Gastrocnemius medialis (tissue), 4 donors: ENCODE data around the gene CD300H. TPM values are rescaled to one million over a fixed set of nuclear protein-coding genes. Genes with fewer than 3 reads are reported as not detected.

Source experiments
- ATAC-seq, 2 donors: fragments of 150-250 bp; one replicate each; pipeline ENCODE4 v1.9.1; 2016
- DNase-seq, 2 donors: peaks; one replicate each; pipeline ENCODE4 v3.0.0-alpha.2; 2019
- H3K27ac ChIP-seq, 4 donors: fragments of 200-600 bp; sonication (generic); 1 replicate in 1 of 4; 2 replicates in 3 of 4; pipeline ENCODE4 v1.5.1; 2016 to 2018; ENCODE audit warnings: mild to moderate bottlenecking in 2 of 4, moderate library complexity in 1 of 4
- H3K27me3 ChIP-seq, 3 donors: fragments of 200-600 bp; sonication (generic) in 2 of 3; 1 replicate in 1 of 3; 2 replicates in 2 of 3; pipeline versions ENCODE4 v1.5.1 to v1.6.0; 2016 to 2019; ENCODE audit warnings: mild to moderate bottlenecking in 1 of 3, moderate library complexity in 1 of 3
- H3K36me3 ChIP-seq, 2 donors: fragments of 200-600 bp; sonication (generic) in 1 of 2; one replicate each; pipeline ENCODE4 v1.5.1; 2017 to 2018
- H3K4me1 ChIP-seq, 2 donors: fragments of 200-600 bp; sonication (generic) in 1 of 2; one replicate each; pipeline ENCODE4 v1.5.1; 2016 to 2017; ENCODE audit warnings: mild to moderate bottlenecking in 2 of 2
- H3K4me3 ChIP-seq, 4 donors: fragments of 200-600 bp; sonication (generic) in 3 of 4; 1 replicate in 1 of 4; 2 replicates in 3 of 4; pipeline ENCODE4 v1.5.1; 2016 to 2019; ENCODE audit warnings: mild to moderate bottlenecking in 2 of 4
- H3K9me3 ChIP-seq, 3 donors: fragments of 200-600 bp; sonication (generic) in 2 of 3; 1 replicate in 1 of 3; 2 replicates in 2 of 3; pipeline ENCODE4 v1.5.1; 2016 to 2019
- POLR2A ChIP-seq, 2 donors: fragments of 450-650 bp; IDR thresholded peaks; one replicate each; pipeline ENCODE4 v1.6.1; 2017; ENCODE audit warnings: antibody characterized with exemption in 2 of 2, mild to moderate bottlenecking in 2 of 2, moderate library complexity in 2 of 2
- in situ Hi-C, 4 donors: fragments of 200-750 bp; cut with MboI; loops; one replicate each; pipeline versions ENCODE4 v1.15.0 to v1.8.0; 2017; ENCODE audit warnings: low sequenced_read_pairs in 4 of 4
- intact Hi-C: fragments of 100-400 bp; cut with DNase I; formaldehyde crosslinking; loops from one replicate; pipeline ENCODE4 v1.15.1; 2023; ENCODE audit warnings: low total_unique reads
- total RNA-seq, 4 donors: library from RNA; depleted of rRNA; stranded (reverse); fragments of >200 nt; gene quantifications; one replicate each; pipeline versions ENCODE4 v1.1.0 to v1.2.3, GENCODE V29; 2016
- TF ChIP-seq, protein P1 (sequence below), 5 experiments: fragments of 450-650 bp in 3 of 5; fragments of 200-600 bp in 2 of 5; sonication (generic) in 2 of 5; IDR thresholded peaks in 4 of 5; conservative IDR thresholded peaks in 1 of 5; 1 replicate in 4 of 5; 2 replicates in 1 of 5; pipeline ENCODE4 v1.5.1; 2016 to 2019; ENCODE audit warnings: antibody characterized with exemption in 5 of 5, mild to moderate bottlenecking in 3 of 5, moderate library complexity in 3 of 5

Gene CD300H
- not detected for total RNA-seq

DNA sequence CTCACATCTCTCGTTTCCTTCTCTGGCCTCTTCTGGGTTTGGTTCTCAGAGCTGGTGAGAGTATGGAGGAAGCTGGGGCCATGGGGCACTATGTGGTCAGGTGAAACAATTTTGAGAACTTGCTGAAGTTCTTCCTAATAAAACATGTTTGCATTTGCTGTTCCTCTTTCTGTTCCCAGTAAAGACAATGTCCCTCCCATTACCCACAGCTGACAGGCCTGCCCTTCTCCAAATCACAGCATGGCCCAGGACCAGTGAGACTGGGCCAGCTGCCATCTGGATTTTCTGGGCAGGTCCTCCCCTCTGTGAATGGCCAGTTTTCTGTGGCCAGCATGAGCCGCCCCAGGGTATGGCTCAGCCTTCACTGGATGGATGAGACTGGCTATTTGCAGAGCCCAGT lies at the start of gene CD300H:
Gene CD300H (minus strand): TSS at position 113 of the 400 bp plus-strand sequence.
- Histone ChIP-seq H3K27ac (no peak within 1 kb of the TSS), H3K4me3 (no peak within 1 kb of the TSS), H3K36me3 (no peaks in the 10 kb centered on the region), H3K9me3 (no peaks in the 10 kb centered on the region), H3K27me3 (peaks cover 0 to 9% (median 0%) of the 10 kb centered on the region in 3 donors), H3K4me1 (no peaks in the 10 kb centered on the region)
- ATAC-seq (no peak), DNase-seq (no peak)
- intact Hi-C loops (loop anchor here (10.0 kb wide), 1 partner anchor 187 kb away; no protein-coding TSS in a partner anchor), in situ Hi-C loops (no loop called here)
- no peak for TF ChIP-seq POLR2A (IDR thresholded peaks at IDR 0.05)
- TF ChIP-seq, protein P1, sequence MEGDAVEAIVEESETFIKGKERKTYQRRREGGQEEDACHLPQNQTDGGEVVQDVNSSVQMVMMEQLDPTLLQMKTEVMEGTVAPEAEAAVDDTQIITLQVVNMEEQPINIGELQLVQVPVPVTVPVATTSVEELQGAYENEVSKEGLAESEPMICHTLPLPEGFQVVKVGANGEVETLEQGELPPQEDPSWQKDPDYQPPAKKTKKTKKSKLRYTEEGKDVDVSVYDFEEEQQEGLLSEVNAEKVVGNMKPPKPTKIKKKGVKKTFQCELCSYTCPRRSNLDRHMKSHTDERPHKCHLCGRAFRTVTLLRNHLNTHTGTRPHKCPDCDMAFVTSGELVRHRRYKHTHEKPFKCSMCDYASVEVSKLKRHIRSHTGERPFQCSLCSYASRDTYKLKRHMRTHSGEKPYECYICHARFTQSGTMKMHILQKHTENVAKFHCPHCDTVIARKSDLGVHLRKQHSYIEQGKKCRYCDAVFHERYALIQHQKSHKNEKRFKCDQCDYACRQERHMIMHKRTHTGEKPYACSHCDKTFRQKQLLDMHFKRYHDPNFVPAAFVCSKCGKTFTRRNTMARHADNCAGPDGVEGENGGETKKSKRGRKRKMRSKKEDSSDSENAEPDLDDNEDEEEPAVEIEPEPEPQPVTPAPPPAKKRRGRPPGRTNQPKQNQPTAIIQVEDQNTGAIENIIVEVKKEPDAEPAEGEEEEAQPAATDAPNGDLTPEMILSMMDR (IDR thresholded peaks at IDR 0.05 in 4 of 5, conservative IDR thresholded peaks at IDR 0.05 in 1 of 5), result no peak

DNA sequence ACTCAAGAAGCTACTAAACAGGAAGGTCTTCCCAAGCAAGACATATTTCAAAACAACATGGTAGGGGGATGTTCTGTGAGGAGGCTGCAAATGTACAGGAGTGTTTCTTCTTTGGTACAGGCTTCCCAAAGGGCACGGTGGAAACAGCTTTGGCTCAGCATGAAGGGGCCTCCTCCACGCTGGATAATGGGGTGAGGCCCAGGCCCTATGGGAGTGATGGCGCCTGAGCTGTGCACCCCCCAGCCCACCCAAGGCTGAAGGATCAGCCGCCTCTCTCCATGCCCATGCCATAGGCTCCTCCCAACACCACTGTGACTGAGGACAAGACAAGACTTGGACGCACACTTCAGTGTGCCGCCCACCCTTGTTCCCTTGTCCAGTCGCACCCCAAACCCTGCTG lies 49.4 kb upstream of the CD300H start:
- TF ChIP-seq, protein P1 (IDR thresholded peaks at IDR 0.05 in 4 of 5, conservative IDR thresholded peaks at IDR 0.05 in 1 of 5), result no peak
- TF ChIP-seq POLR2A (IDR thresholded peaks at IDR 0.05), result no peak
- Histone ChIP-seq H3K4me1 (no peaks in the 10 kb centered on the region), H3K9me3 (no peaks in the 10 kb centered on the region), H3K4me3 (no peak overlapping the region), H3K27ac (no peak overlapping the region), H3K36me3 (no peaks in the 10 kb centered on the region), H3K27me3 (peaks cover 0 to 16% (median 12%) of the 10 kb centered on the region in 3 donors)
- DNase-seq (no peak), ATAC-seq (no peak)
- intact Hi-C loops, result no loop called here
- in situ Hi-C loops, result no loop called here

DNA sequence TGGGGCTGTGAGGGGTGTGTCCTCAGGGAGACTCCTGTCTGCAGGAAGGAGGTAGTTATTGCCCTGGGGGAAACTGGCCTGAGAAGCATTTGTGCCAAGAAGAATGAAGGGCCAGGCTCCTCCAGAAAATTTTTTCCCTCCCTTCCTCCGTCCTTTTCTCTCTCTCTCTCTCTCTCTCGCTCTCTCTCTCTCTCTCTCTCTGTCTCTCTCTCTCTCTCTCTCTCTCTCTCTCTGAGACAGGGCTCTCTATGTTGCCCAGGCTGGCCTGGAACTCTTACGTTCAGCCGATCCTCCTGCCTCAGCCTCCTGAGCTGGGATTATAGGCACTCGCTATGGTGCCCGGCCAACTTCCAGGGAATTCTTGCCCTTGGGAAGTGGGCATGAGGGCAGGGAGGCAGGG lies 44.7 kb upstream of the CD300H start:
- no peak overlapping the region for H3K27ac ChIP-seq
- in situ Hi-C loops (no loop called here), intact Hi-C loops (no loop called here)
- H3K27me3 ChIP-seq, result peaks cover 0 to 16% (median 16%) of the 10 kb centered on the region in 3 donors
- H3K36me3 ChIP-seq, result no peaks in the 10 kb centered on the region
- no peaks in the 10 kb centered on the region for H3K9me3 ChIP-seq
- H3K4me1 ChIP-seq, result no peaks in the 10 kb centered on the region
- no peak overlapping the region for H3K4me3 ChIP-seq
- TF ChIP-seq, protein P1 (IDR thresholded peaks at IDR 0.05 in 4 of 5, conservative IDR thresholded peaks at IDR 0.05 in 1 of 5), result no peak
- no peak for TF ChIP-seq POLR2A (IDR thresholded peaks at IDR 0.05)
- DNase-seq (no peak), ATAC-seq (no peak)

DNA sequence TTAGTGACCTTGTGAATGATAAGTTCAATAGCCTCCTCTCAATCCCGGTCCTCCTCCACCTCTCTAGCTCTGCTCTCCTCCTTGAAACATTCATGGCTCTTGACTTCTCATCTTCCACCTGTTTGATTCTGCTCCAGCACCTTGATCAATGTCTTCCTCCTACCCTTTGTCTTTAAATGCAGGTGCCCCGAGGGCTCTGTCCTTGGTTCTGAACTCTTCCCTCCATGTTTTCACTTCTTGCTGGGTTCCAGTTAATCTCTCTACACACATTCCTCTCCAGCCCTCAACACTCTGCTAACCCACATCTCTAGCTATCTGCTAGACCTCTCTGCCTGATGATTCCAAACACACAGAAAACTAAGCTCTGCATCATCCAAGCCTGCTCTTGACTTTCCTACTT lies 42.8 kb upstream of the CD300H start:
- H3K27ac ChIP-seq, result no peak overlapping the region
- intact Hi-C loops (no loop called here), in situ Hi-C loops (no loop called here)
- no peaks in the 10 kb centered on the region for H3K36me3 ChIP-seq
- H3K9me3 ChIP-seq, result no peaks in the 10 kb centered on the region
- TF ChIP-seq, protein P1 (IDR thresholded peaks at IDR 0.05 in 4 of 5, conservative IDR thresholded peaks at IDR 0.05 in 1 of 5), result no peak
- TF ChIP-seq POLR2A (IDR thresholded peaks at IDR 0.05), result no peak
- no peak for ATAC-seq
- DNase-seq, result no peak
- no peaks in the 10 kb centered on the region for H3K4me1 ChIP-seq
- H3K4me3 ChIP-seq, result no peak overlapping the region
- peaks cover 0 to 14% (median 7%) of the 10 kb centered on the region in 3 donors for H3K27me3 ChIP-seq

DNA sequence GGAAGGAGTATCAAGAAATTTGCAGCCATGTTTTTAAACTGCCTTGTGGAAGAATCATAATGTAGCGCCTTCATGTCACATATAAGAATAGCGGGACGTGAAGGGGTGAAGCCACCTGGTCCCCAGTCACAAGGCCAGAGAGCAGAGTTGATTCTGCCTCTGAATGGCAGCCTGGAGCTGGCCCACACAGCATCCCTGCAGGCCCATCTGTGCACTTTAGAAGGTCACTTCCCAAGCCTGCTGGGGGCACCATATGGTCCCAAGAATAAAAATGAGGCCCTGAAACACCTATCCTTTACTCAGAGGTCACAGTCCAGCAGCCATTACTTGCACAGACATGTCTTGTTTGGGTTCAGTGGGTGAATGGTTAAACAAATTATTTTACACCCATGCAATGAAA lies 41.2 kb upstream of the CD300H start:
- H3K36me3 ChIP-seq, result no peaks in the 10 kb centered on the region
- intact Hi-C loops, result no loop called here

More for the DNA sequence above, 41.2 kb upstream of the CD300H start:
- TF ChIP-seq POLR2A (IDR thresholded peaks at IDR 0.05), result no peak
- TF ChIP-seq, protein P1 (IDR thresholded peaks at IDR 0.05 in 4 of 5, conservative IDR thresholded peaks at IDR 0.05 in 1 of 5), result no peak
- Histone ChIP-seq H3K4me3 (no peak overlapping the region), H3K27me3 (peaks cover 0 to 10% (median 0%) of the 10 kb centered on the region in 3 donors), H3K27ac (no peak overlapping the region), H3K4me1 (no peaks in the 10 kb centered on the region), H3K9me3 (no peaks in the 10 kb centered on the region)
- no peak for DNase-seq
- in situ Hi-C loops, result no loop called here
- ATAC-seq, result no peak
